ENCODE data around the gene AMMECR1L. TPM values are rescaled to one million over a fixed set of nuclear protein-coding genes. Genes with fewer than 3 reads are reported as not detected.
"Not testable (repeated sequence)": the region's sequence is repeated elsewhere in the genome, so short reads cannot be mapped to it uniquely, and the experiment has no call there.

Gene AMMECR1L
- total RNA-seq, 1 donor from 2014 or later, result 17.2 TPM

DNA sequence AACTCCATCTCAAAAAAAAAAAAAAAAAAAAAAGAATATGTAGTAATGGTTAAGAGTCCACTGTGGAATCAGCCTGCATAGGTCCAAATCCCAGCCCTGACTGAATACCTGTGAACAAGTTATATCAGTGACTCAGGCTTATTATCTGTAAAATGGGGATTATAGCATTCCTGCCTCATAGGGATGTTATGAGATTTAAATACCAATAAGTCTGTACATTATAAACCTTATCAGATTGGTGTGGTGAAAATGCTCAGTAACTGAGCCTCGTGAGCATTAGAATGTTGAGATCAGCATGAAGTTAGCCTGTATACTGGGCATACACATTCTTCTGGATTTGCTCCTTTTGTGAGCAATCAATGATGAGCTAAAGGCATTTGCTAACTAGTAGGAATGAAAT lies 3.0 kb upstream of the AMMECR1L start:
- H3K9me3 ChIP-seq, result no peaks in the 10 kb centered on the region
- ATAC-seq (no peak), DNase-seq (no peak)
- intact Hi-C loops (cut with DNase I), result no loop called here
- TF ChIP-seq, protein P1, sequence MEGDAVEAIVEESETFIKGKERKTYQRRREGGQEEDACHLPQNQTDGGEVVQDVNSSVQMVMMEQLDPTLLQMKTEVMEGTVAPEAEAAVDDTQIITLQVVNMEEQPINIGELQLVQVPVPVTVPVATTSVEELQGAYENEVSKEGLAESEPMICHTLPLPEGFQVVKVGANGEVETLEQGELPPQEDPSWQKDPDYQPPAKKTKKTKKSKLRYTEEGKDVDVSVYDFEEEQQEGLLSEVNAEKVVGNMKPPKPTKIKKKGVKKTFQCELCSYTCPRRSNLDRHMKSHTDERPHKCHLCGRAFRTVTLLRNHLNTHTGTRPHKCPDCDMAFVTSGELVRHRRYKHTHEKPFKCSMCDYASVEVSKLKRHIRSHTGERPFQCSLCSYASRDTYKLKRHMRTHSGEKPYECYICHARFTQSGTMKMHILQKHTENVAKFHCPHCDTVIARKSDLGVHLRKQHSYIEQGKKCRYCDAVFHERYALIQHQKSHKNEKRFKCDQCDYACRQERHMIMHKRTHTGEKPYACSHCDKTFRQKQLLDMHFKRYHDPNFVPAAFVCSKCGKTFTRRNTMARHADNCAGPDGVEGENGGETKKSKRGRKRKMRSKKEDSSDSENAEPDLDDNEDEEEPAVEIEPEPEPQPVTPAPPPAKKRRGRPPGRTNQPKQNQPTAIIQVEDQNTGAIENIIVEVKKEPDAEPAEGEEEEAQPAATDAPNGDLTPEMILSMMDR (IDR thresholded peaks at IDR 0.05), result no peak
- H3K27me3 ChIP-seq, result no peaks in the 10 kb centered on the region
- H3K4me3 ChIP-seq, result no peak overlapping the region
- H3K36me3 ChIP-seq, result no peaks in the 10 kb centered on the region
- H3K4me1 ChIP-seq, result peaks cover 22% of the 10 kb centered on the region
- H3K27ac ChIP-seq, result no peak overlapping the region

DNA sequence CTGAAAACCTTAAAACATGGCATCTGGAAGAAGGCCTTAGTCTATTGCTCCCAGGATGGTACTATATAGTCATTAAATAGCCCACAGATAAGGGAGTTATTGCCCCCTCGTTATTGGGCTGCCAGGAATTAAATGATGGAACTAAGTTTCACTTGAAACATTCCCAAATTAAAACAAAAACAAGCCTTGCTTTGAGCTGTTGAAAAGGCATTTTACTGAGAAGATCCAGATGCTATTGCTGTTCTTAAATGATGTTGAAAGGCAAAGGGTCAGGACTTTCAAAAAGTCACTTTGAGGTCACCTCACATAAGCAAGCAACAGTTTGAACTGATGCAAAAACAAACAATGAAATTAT lies 2.0 kb upstream of the AMMECR1L start:
- Histone ChIP-seq H3K36me3 (peaks cover 6% of the 10 kb centered on the region), H3K4me3 (no peak overlapping the region), H3K27me3 (no peaks in the 10 kb centered on the region), H3K4me1 (peaks cover 22% of the 10 kb centered on the region), H3K9me3 (no peaks in the 10 kb centered on the region), H3K27ac (no peak overlapping the region)
- no peak for ATAC-seq
- TF ChIP-seq, protein P1 (IDR thresholded peaks at IDR 0.05), result no peak
- DNase-seq, result no peak
- intact Hi-C loops (cut with DNase I), result no loop called here

DNA sequence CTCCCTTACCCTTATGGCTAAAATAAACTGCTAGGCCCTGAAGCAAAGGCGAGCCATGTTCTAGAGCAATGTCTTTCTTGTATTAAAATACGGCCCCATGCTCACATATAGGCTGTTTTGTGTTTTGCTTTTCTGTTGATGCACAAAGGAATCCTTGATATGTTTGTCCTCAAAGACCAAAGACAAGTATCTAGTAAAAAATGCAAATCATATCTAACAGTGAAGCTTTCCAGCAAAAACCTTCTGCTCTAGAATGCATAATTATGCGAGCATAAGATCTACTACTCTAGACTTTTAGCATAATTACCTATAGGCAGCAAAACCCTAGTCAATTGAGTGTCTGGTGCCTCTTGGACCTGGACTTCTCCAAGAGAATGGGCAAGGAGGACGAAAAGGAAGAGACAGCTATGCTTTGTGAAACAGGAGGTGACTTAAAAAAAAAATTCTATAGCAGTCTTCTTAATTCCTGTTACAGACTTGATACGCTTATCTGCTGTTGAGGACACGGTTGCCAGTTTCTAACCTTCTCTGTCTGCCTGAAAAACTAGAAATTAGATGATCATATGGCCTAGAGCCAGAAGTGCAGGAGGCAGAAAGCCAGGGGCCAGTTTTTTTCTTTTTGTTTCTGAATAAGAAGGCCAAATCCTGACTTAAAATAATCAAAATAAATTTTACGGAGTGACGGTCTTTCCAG lies 1.5 kb upstream of the AMMECR1L start:
- no peak for DNase-seq
- Histone ChIP-seq H3K4me1 (peaks cover 22% of the 10 kb centered on the region), H3K27me3 (no peaks in the 10 kb centered on the region), H3K9me3 (no peaks in the 10 kb centered on the region), H3K27ac (peak overlapping the region; percentile 91), H3K36me3 (peaks cover 11% of the 10 kb centered on the region), H3K4me3 (peak overlapping the region; percentile 66)
- TF ChIP-seq, protein P1 (IDR thresholded peaks at IDR 0.05), result no peak
- intact Hi-C loops (cut with DNase I), result no loop called here
- no peak for ATAC-seq

DNA sequence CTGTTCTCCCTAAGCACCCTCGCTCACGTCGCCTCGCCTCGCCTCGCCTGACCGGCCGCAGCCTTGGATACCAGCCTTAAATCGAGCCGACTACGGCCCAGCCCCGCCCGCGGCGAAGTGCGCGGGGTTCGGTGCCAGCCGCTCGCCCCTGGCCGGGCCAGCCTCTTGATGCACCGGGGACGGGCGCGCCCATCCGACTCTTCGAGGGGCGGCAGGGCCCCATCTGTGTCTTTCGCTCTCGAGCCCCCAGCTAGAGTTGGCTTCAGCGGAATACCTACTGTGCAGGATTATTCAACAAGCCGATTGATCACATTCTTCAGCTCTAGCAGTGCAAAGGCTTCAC lies 808 bp upstream of the AMMECR1L start:
- H3K27me3 ChIP-seq; DNase-seq; H3K9me3 ChIP-seq; intact Hi-C loops (cut with DNase I): not testable (repeated sequence)
- Histone ChIP-seq H3K4me1 (peaks cover 22% of the 10 kb centered on the region), H3K36me3 (peaks cover 18% of the 10 kb centered on the region), H3K27ac (peak overlapping the region; percentile 91), H3K4me3 (peak overlapping the region; percentile 66)
- peak; percentile 55 for ATAC-seq

DNA sequence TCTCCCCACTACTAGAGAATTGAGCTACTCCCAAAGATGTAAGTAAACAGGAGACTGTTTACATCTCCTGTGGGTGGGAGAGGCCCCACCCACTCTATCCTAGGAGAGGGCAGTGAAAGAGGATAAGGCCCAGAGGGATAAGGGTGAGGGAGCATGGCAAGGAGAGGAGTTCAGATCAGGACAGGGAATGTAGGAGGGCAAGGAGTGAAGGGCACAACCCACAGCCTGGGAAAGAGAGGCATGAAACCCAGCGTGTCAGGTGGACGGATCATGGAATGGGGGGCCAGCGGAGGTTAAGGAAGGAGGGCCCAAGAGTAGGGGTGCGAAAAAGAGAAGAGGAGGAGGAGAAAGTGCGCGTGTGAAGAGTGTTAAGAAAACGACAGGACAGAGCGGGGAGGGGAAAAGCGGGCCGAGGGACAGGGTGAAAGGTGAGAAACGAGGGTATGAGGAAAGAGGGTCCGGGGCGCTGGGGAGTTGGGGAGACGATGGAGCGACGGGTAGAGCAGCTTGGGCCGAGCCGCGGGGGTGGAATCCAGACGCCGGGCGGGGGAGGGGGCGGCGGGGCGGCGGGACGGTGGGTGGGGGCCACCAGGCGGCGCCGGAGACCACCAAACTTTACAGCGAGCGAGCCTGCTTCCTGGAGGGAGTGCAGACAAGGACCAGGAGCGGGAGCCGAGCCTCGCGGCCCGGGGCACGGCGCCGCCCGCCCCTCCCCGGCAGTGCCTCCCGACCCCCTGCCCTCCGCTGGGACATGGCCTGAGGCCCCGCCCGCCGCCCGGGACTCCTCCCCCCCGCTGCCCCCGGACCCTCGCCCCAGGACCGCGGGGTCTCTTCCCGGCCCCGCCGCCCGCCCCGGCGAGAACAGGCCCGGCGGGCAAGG lies 655 bp downstream of the AMMECR1L start:
- intact Hi-C loops (cut with DNase I); H3K9me3 ChIP-seq; H3K27me3 ChIP-seq: not testable (repeated sequence)
- DNase-seq (peak; percentile 78), ATAC-seq (peak; percentile 57)
- TF ChIP-seq, protein P1 (IDR thresholded peaks at IDR 0.05), result peak; percentile 30
- Histone ChIP-seq H3K27ac (peak overlapping the region; percentile 91), H3K36me3 (peaks cover 25% of the 10 kb centered on the region), H3K4me3 (peak overlapping the region; percentile 66), H3K4me1 (peaks cover 22% of the 10 kb centered on the region)

DNA sequence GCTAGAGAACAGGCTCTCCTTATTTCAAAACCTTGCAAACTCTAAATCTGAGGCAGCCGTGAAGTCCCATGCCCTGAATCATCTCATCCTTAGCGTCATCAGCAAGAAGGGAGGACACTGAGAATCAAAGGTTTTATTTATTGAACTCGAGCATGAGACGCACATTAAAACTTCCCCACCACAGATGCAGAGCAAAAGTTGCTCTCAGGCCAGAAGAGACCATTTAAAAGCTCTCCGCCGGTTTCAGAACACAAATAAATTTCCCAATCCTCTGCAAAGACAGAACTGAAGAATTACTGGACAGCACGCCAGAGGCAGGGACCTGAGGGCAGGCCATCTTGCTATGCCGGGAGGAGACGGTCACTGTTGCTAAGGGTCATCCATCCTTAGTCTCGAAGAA lies 1.3 kb downstream of the AMMECR1L start:
- ATAC-seq (no peak), DNase-seq (no peak)
- Histone ChIP-seq H3K27me3 (no peaks in the 10 kb centered on the region), H3K4me1 (peaks cover 22% of the 10 kb centered on the region), H3K9me3 (no peaks in the 10 kb centered on the region), H3K27ac (peak overlapping the region; percentile 91), H3K36me3 (peaks cover 31% of the 10 kb centered on the region), H3K4me3 (peak overlapping the region; percentile 66)
- TF ChIP-seq, protein P1 (IDR thresholded peaks at IDR 0.05), result no peak
- intact Hi-C loops (cut with DNase I), result no loop called here
